Activated CD4-positive, alpha-beta T cell treated with anti-CD3 and anti-CD28 coated beads, Interleukin-2, Interleukin-4, amounts not matched to agents 100 ng/mL and 50 ng/mL, durations not matched to agents 16 hours and 8 hours (primary cell): ENCODE data around the gene KRT83.

ENCODE experiments used
- DNase-seq: peaks from one replicate; pipeline ENCODE4 v3.0.0-alpha.2; 2020; ENCODE audit warnings: low spot score

Gene KRT83

GRCh38 chr12:52320784-52321400 is at the start of gene KRT83:
TSS of gene KRT83 (minus strand) at chr12:52321398. CDS start at chr12:52321335, 63 bp downstream.
- DNase-seq: no peak

GRCh38 chr12:52369809-52370208 is 48.6 kb upstream of the KRT83 start:
- DNase-seq: no peak

- no peak for DNase-seq
These were observed 48.0 kb upstream of the KRT83 start for GRCh38 chr12:52369211-52369610.

GRCh38 chr12:52368508-52368907 is 47.3 kb upstream of the KRT83 start:
- no peak for DNase-seq

- no peak for DNase-seq
These were observed 46.7 kb upstream of the KRT83 start for GRCh38 chr12:52367876-52368275.

GRCh38 chr12:52366738-52367485 is 45.7 kb upstream of the KRT83 start, which contains the start of gene KRT85:
TSS of gene KRT85 (minus strand) at chr12:52367481. CDS start at chr12:52367405, 76 bp downstream.
- no peak for DNase-seq

- no peak for DNase-seq
These were observed 43.8 kb upstream of the KRT83 start for GRCh38 chr12:52364901-52365489.

GRCh38 chr12:52364061-52364460 is 42.9 kb upstream of the KRT83 start:
- no peak for DNase-seq

GRCh38 chr12:52363111-52363679 is 42.0 kb upstream of the KRT83 start:
- DNase-seq: no peak

- DNase-seq: no peak
These were observed 41.0 kb upstream of the KRT83 start for GRCh38 chr12:52362118-52362726.

GRCh38 chr12:52361553-52361952 is 40.4 kb upstream of the KRT83 start:
- DNase-seq: no peak

- no peak for DNase-seq
These were observed 39.6 kb upstream of the KRT83 start for GRCh38 chr12:52360663-52361271.

GRCh38 chr12:52360106-52360662 is 39.0 kb upstream of the KRT83 start:
- no peak for DNase-seq

- no peak for DNase-seq
These were observed 38.4 kb upstream of the KRT83 start for GRCh38 chr12:52359621-52360061.

- DNase-seq: peak; percentile 5
These were observed 37.6 kb upstream of the KRT83 start for GRCh38 chr12:52358575-52359350.

GRCh38 chr12:52356762-52357580 is 35.8 kb upstream of the KRT83 start:
- no peak for DNase-seq

GRCh38 chr12:52356031-52356761 is 35.0 kb upstream of the KRT83 start:
- DNase-seq: no peak

GRCh38 chr12:52355176-52355575 is 34.0 kb upstream of the KRT83 start:
- no peak for DNase-seq

- DNase-seq: no peak
These were observed 33.0 kb upstream of the KRT83 start for GRCh38 chr12:52354200-52354599.
